Effector memory CD4-positive, alpha-beta T cell (primary cell): ENCODE measurements around the gene PCDHB8.
"Not testable (repeated sequence)": the region's sequence is repeated elsewhere in the genome, so short reads cannot be mapped to it uniquely, and the experiment has no call there.

Source experiments
- DNase-seq, 3 donors: peaks; one replicate each; pipeline ENCODE4 v3.0.0-alpha.2; 2020
- H3K27ac ChIP-seq: 2 replicates; pipeline ENCODE4 v1.7.0; 2013; ENCODE audit warnings: mild to moderate bottlenecking, low read length, moderate library complexity; ENCODE audit not compliant: insufficient read depth, poor library complexity, severe bottlenecking
- H3K27me3 ChIP-seq: replicated peaks from 2 replicates; pipeline ENCODE4 v1.7.0; 2013; ENCODE audit warnings: mild to moderate bottlenecking, low read length; ENCODE audit not compliant: insufficient read depth, control insufficient read depth, poor library complexity, severe bottlenecking
- H3K36me3 ChIP-seq: 2 replicates; pipeline ENCODE4 v1.7.0; 2013; ENCODE audit warnings: mild to moderate bottlenecking, low read length, moderate library complexity; ENCODE audit not compliant: control insufficient read depth, insufficient read depth
- H3K4me1 ChIP-seq: 2 replicates; pipeline ENCODE4 v1.7.0; 2013; ENCODE audit warnings: low read length, mild to moderate bottlenecking; ENCODE audit not compliant: control insufficient read depth, insufficient read depth, poor library complexity, severe bottlenecking
- H3K4me3 ChIP-seq: 2 replicates; pipeline ENCODE4 v1.7.0; 2013; ENCODE audit warnings: low read length, low read depth, mild to moderate bottlenecking; ENCODE audit not compliant: insufficient read depth, poor library complexity, severe bottlenecking
- H3K9me3 ChIP-seq: 2 replicates; pipeline ENCODE4 v1.7.0; 2013; ENCODE audit warnings: mild to moderate bottlenecking, low read length, moderate library complexity; ENCODE audit not compliant: control insufficient read depth

The PCDHB8 gene

GRCh38 chr5:141182248-141182647 lies 4.7 kb downstream of the PCDHB8 start, which contains the start of gene PCDHB16:
Gene PCDHB16, plus strand, starts transcription at chr5:141182387. Its CDS starts 173 bp downstream, at chr5:141182560.
- H3K36me3 ChIP-seq, result no peaks in the 10 kb centered on the region
- H3K27me3 ChIP-seq, result peaks cover 5% of the 10 kb centered on the region
- H3K27ac ChIP-seq, result no peak within 1 kb of the TSS
- H3K9me3 ChIP-seq, result no peaks in the 10 kb centered on the region
- DNase-seq, result no peak
- no peak within 1 kb of the TSS for H3K4me3 ChIP-seq
- no peaks in the 10 kb centered on the region for H3K4me1 ChIP-seq

GRCh38 chr5:141184117-141184855 lies 6.7 kb downstream of the PCDHB8 start:
- H3K4me3 ChIP-seq, H3K27ac ChIP-seq, DNase-seq, H3K36me3 ChIP-seq, H3K27me3 ChIP-seq, H3K9me3 ChIP-seq, H3K4me1 ChIP-seq: not testable (repeated sequence)

GRCh38 chr5:141186897-141187512 lies 9.4 kb downstream of the PCDHB8 start, which contains the start of gene PCDHB9:
Gene PCDHB9, plus strand, starts transcription at chr5:141187161. Its CDS starts 158 bp downstream, at chr5:141187319.
- Histone ChIP-seq H3K4me1 (no peaks in the 10 kb centered on the region), H3K4me3 (no peak within 1 kb of the TSS), H3K9me3 (no peaks in the 10 kb centered on the region), H3K27ac (no peak within 1 kb of the TSS), H3K27me3 (peaks cover under 1% of the 10 kb centered on the region), H3K36me3 (no peaks in the 10 kb centered on the region)
- peak in 1 of 3 donors; percentile 27 for DNase-seq

DNA sequence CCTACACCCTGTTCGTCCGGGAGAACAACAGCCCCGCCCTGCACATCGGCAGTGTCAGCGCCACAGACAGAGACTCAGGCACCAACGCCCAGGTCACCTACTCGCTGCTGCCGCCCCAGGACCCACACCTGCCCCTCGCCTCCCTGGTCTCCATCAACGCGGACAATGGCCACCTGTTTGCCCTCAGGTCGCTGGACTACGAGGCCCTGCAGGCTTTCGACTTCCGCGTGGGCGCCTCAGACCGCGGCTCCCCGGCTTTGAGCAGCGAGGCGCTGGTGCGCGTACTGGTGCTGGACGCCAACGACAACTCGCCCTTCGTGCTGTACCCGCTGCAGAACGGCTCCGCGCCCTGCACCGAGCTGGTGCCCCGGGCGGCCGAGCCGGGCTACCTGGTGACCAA lies 11.1 kb downstream of the PCDHB8 start:
- DNase-seq, result not testable (repeated sequence)

DNA sequence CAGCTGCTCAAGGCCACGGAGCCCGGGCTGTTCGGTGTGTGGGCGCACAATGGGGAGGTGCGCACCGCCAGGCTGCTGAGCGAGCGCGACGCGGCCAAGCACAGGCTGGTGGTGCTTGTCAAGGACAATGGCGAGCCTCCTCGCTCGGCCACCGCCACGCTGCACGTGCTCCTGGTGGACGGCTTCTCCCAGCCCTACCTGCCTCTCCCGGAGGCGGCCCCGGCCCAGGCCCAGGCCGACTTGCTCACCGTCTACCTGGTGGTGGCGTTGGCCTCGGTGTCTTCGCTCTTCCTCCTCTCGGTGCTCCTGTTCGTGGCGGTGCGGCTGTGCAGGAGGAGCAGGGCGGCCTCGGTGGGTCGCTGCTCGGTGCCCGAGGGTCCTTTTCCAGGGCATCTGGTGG lies 11.5 kb downstream of the PCDHB8 start:
- not testable (repeated sequence) for H3K27me3 ChIP-seq, H3K4me3 ChIP-seq, DNase-seq, H3K4me1 ChIP-seq, H3K27ac ChIP-seq, H3K9me3 ChIP-seq, H3K36me3 ChIP-seq

More for the DNA sequence above, 11.1 kb downstream of the PCDHB8 start:
- H3K27me3 ChIP-seq, H3K4me3 ChIP-seq, H3K36me3 ChIP-seq, H3K9me3 ChIP-seq, H3K27ac ChIP-seq, H3K4me1 ChIP-seq: not testable (repeated sequence)

DNA sequence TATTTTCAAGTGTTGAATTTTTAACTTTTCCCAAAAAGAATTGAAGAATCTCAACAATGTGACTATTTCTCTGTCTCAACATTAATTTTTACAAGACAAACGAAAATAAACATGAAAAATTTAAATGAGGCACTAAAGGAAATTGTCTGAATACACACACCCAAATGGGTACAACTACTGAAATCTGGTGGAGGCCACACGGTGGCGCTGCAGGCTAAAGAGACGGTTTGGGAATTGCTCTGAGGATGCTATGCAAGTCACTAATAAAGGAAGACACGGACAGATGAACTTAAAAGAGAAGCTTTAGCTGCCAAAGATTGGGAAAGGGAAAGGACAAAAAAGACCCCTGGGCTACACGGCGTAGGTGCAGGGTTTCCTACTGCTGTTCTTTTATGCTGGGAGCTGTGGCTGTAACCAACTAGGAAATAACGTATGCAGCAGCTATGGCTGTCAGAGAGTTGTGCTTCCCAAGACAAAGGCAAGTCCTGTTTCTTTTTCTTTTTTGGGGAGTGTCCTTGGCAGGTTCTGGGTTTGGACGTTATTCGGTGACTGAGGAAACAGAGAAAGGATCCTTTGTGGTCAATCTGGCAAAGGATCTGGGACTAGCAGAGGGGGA lies 14.6 kb downstream of the PCDHB8 start, which contains the start of gene PCDHB10:
PCDHB10 (plus strand) TSS at position 244 of the 616 bp plus-strand sequence; CDS start at position 444, 200 bp downstream.
- H3K27me3 ChIP-seq, result peaks cover 4% of the 10 kb centered on the region
- H3K9me3 ChIP-seq, result no peaks in the 10 kb centered on the region
- no peak within 1 kb of the TSS for H3K27ac ChIP-seq
- peak in 1 of 3 donors; percentile 8 for DNase-seq
- no peaks in the 10 kb centered on the region for H3K36me3 ChIP-seq
- no peaks in the 10 kb centered on the region for H3K4me1 ChIP-seq
- no peak within 1 kb of the TSS for H3K4me3 ChIP-seq

DNA sequence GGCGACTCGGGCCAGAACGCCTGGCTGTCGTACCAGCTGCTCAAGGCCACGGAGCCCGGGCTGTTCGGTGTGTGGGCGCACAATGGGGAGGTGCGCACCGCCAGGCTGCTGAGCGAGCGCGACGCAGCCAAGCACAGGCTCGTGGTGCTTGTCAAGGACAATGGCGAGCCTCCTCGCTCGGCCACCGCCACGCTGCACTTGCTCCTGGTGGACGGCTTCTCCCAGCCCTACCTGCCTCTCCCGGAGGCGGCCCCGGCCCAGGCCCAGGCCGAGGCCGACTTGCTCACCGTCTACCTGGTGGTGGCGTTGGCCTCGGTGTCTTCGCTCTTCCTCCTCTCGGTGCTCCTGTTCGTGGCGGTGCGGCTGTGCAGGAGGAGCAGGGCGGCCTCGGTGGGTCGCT lies 16.7 kb downstream of the PCDHB8 start:
- H3K27ac ChIP-seq, DNase-seq, H3K4me3 ChIP-seq, H3K36me3 ChIP-seq, H3K9me3 ChIP-seq, H3K4me1 ChIP-seq, H3K27me3 ChIP-seq: not testable (repeated sequence)

DNA sequence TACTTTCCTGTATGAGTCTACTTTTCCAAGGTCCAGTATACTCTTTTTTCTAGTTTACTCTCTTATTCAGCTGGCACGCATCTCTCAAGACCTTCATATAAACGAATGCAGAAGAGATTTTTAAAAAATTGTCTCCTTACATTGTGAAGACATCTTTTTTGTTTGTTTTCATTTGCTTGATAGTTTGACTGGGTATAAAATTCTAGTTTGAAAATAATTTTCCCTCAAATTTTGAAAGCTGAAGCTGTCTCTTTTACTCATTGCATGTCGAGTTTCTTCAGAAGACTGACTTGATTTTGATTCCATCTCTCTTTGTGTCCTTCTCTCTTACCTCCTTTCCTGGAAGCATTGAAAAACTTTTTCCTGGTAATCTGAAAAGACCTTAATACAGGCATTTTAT lies 18.8 kb downstream of the PCDHB8 start:
- Histone ChIP-seq H3K27me3 (peaks cover 4% of the 10 kb centered on the region), H3K9me3 (no peaks in the 10 kb centered on the region), H3K36me3 (no peaks in the 10 kb centered on the region), H3K4me1 (no peaks in the 10 kb centered on the region), H3K27ac (no peak overlapping the region), H3K4me3 (no peak overlapping the region)
- no peak for DNase-seq

DNA sequence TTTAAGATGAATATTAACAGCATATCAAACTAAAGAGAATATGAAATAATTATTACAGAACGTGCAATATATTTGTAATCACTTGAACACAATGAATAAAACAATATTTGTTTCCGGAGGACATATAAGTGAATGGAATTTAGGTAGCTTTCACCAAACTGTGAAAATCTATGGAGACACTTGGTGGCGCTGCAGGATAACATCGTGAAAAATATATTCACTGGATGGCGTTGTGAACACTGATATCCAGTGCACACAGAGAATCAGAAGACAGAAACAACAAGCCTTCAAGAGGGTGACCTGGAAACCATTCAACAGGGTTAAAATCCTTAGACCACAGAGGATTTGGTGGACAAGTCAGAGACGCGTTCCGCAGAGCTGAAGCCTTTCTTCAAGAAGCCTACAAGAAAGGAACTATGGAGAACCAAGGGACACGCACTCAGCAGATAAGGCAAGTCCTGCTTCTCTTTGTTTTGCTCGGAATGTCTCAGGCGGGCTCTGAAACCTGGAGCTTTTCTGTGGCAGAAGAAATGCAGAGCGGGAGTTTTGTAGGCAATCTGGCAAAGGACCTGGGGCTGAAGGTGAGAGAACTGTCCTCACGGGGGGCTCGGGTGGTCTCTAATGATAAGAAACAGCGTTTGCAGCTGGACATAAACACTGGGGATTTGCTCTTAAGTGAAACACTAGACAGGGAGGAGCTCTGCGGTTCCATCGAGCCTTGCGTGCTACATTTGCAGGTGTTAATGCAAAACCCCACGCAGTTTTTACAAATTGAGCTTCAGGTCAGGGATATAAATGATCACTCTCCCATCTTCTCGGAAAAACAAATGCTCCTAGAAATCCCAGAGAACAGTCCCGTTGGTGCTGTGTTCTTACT lies 22.0 kb downstream of the PCDHB8 start, which contains the start of gene PCDHB11:
PCDHB11 (plus strand) TSS at position 269 of the 877 bp plus-strand sequence; CDS start at position 417, 148 bp downstream.
- no peak for DNase-seq
- no peaks in the 10 kb centered on the region for H3K9me3 ChIP-seq
- H3K27me3 ChIP-seq, result no peaks in the 10 kb centered on the region
- H3K27ac ChIP-seq, result no peak within 1 kb of the TSS
- no peak within 1 kb of the TSS for H3K4me3 ChIP-seq
- H3K36me3 ChIP-seq, result no peaks in the 10 kb centered on the region
- H3K4me1 ChIP-seq, result no peaks in the 10 kb centered on the region
